SJSA1 (cell line): ENCODE data around the gene SAMD15. TPM values are rescaled to one million over a fixed set of nuclear protein-coding genes. Genes with fewer than 3 reads are reported as not detected.
"Not testable (repeated sequence)": the region's sequence is repeated elsewhere in the genome, so short reads cannot be mapped to it uniquely, and the experiment has no call there.

Source experiments
- DNase-seq, 2 experiments: peaks; one replicate each; pipeline ENCODE4 v3.0.0-alpha.2; 2015 to 2020; ENCODE audit warnings: low spot score in 2 of 2, low read depth in 1 of 2
- H3K27ac ChIP-seq: fragments of 250-450 bp; sonication (Bioruptor Pico); 2 replicates; pipeline ENCODE4 v1.5.1; 2020; ENCODE audit warnings: mild to moderate bottlenecking, moderate library complexity
- H3K27me3 ChIP-seq: fragments of 250-450 bp; sonication (Bioruptor Pico); replicated peaks from 2 replicates; pipeline ENCODE4 v1.5.1; 2020; ENCODE audit warnings: mild to moderate bottlenecking, moderate library complexity
- H3K36me3 ChIP-seq: fragments of 250-450 bp; sonication (Bioruptor Pico); 2 replicates; pipeline ENCODE4 v1.5.1; 2020; ENCODE audit warnings: mild to moderate bottlenecking
- H3K4me1 ChIP-seq: fragments of 250-450 bp; sonication (Bioruptor Pico); replicated peaks from 2 replicates; pipeline ENCODE4 v1.6.1; 2021; ENCODE audit warnings: mild to moderate bottlenecking
- H3K4me3 ChIP-seq: fragments of 250-450 bp; sonication (Bioruptor Pico); 2 replicates; pipeline ENCODE4 v1.5.1; 2020; ENCODE audit warnings: mild to moderate bottlenecking
- H3K9me3 ChIP-seq: fragments of 250-450 bp; sonication (Bioruptor Pico); replicated peaks from 2 replicates; pipeline ENCODE4 v1.5.1; 2020; ENCODE audit warnings: mild to moderate bottlenecking
- total RNA-seq: library from RNA; depleted of rRNA; stranded (reverse); fragments of >200 nt; shearing (Covaris generic); gene quantifications from 2 replicates; pipeline ENCODE4 v1.2.3, GENCODE V29; 2014; rRNA removed

SAMD15 gene
- total RNA-seq: 0.19 and 0.82 TPM in 2 replicates

DNA sequence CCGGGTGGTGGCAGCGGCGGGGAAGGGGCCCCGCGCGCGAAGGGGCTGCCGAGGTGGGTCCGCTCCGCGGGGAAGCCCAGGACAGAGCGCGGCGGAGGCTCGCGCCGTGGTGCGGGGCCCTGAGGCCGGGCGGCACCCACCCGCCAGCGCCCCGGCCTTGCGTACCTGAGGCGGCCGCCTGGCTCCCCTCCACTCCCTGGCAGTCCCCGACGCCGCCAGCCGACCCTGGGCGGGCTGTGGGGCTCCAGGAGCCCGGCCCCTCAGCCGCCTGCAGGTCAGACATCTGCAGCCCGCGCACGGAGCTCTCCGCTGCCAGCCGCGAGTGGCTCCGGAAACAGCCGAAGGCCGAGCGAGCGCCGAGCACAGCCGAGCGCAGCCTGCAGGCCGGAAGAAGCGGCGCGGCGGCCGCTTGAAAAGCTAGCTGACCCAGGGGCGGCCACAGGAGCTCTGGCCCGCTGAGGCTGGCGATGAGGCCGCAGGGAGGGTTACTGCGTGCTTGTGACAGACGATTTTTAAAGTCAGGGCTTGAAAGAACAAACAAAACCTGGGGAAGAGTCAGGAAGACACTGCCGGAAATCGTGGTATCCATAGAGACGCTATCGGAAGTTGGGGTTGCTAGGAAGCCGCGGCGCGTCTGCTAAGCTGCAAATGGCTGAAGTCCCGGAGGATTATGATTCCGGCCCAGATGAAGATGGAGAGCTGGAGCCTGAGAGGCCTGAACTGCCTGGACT is at the start of gene SAMD15, which contains the start of gene TMED8:
Gene SAMD15 (plus strand): TSS at position 609 of the 731 bp plus-strand sequence. CDS start 40 bp downstream, at position 649.
Gene TMED8 (minus strand): TSS at position 324 of the 731 bp plus-strand sequence. CDS start 41 bp downstream, at position 283.
- H3K27me3 ChIP-seq: no peaks in the 10 kb centered on the region
- DNase-seq: peak; percentile 76 to 87
- H3K27ac ChIP-seq: peak within 1 kb of the TSS; percentile 59
- peaks cover 15% of the 10 kb centered on the region; the same call in 1 of the 2 replicates for H3K4me1 ChIP-seq
- no peaks in the 10 kb centered on the region for H3K9me3 ChIP-seq
- H3K4me3 ChIP-seq: peak within 1 kb of the TSS; percentile 68
- peaks cover 3% of the 10 kb centered on the region; the same call in 1 of the 2 replicates for H3K36me3 ChIP-seq

DNA sequence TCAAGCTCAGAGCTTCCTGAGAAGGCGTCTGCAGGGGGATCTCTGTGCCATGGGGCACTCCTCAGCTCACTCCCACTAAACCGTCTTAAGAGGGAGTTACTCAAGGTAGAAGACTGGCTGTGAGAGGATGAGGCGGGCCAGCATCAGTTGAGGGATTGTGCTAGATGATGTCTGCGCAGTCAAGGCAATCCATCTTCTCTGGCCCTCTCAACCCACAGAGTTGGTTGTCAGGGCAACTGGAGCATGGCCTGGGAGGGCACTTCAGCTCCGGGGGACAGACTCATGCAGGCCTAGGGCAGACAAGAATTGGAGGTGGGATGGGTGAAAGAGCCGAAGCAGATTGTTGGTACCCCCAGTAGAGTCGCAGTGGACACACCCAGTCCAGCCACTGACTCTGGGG is 47.3 kb upstream of the SAMD15 start:
- DNase-seq: no peak
- H3K9me3 ChIP-seq: no peaks in the 10 kb centered on the region
- no peaks in the 10 kb centered on the region for H3K27me3 ChIP-seq
- no peaks in the 10 kb centered on the region for H3K36me3 ChIP-seq
- H3K4me1 ChIP-seq: no peaks in the 10 kb centered on the region
- H3K27ac ChIP-seq: no peak overlapping the region
- H3K4me3 ChIP-seq: no peak overlapping the region

DNA sequence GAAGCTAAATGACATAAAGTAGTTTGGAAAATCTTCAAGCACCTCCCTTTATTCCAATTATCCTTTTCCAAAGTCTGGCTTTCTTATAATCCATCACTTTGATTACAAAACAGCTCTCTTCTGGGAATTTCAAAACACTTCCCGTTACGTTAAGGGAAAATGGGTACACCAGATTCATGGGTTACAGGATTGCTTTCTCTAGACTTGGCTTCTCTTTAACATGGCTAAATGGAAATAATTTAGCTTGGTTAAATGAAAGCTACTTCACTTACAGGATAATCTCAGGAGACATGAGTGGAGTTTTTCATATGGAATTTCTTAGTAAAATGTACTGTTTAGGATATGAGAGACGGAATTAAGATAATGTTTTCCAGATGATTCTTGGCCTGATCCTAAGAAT is 41.6 kb upstream of the SAMD15 start:
- Histone ChIP-seq H3K9me3 (no peaks in the 10 kb centered on the region), H3K36me3 (no peaks in the 10 kb centered on the region), H3K27me3 (no peaks in the 10 kb centered on the region), H3K27ac (no peak overlapping the region), H3K4me3 (no peak overlapping the region), H3K4me1 (no peaks in the 10 kb centered on the region)
- no peak for DNase-seq

DNA sequence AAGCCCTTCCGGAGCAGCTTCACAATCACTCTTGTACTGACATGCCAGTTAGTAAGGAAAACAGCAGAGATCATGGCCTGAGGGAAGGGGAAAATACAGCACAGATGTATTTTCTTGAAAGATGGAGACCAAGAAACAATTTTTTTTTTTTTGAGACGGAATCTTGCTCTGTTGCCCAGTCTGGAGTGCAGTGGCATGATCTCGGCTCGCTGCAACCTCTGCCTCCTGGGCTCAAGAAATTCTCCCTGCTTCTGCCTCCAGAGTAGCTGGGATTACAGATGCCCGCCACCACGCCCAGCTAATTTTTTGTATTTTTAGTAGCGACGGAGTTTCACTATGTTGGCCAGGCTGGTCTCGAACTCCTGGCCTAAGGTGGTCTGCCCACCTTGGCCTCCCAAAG is 39.9 kb upstream of the SAMD15 start:
- not testable (repeated sequence) for H3K27me3 ChIP-seq, H3K36me3 ChIP-seq, H3K27ac ChIP-seq, H3K9me3 ChIP-seq, H3K4me1 ChIP-seq, H3K4me3 ChIP-seq, DNase-seq

DNA sequence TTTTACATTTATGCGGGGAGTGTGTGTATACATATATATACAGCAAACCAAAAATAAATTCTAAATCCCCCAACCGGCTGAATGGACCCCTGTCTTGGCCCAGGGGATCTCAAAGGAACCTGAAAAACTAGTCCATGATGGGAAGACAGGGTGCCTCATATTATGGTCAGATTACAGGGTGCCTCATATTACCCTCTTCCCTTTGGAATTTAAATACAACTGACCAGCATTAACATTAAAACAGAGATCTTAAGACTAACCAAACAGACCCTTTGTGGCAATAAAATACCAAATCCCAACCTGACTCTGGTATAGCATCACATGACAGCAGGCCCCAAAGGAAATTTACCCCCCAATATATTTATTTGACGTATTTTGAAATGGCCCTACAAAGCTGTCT is 39.3 kb upstream of the SAMD15 start:
- Histone ChIP-seq H3K4me1 (no peaks in the 10 kb centered on the region), H3K27ac (no peak overlapping the region), H3K4me3 (no peak overlapping the region), H3K9me3 (no peaks in the 10 kb centered on the region), H3K36me3 (no peaks in the 10 kb centered on the region), H3K27me3 (no peaks in the 10 kb centered on the region)
- DNase-seq: no peak

- no peak for DNase-seq
- H3K27me3 ChIP-seq: no peaks in the 10 kb centered on the region
- no peaks in the 10 kb centered on the region for H3K9me3 ChIP-seq
- no peaks in the 10 kb centered on the region for H3K4me1 ChIP-seq
- H3K36me3 ChIP-seq: no peaks in the 10 kb centered on the region
- H3K4me3 ChIP-seq: no peak overlapping the region
- H3K27ac ChIP-seq: no peak overlapping the region
Observed at GRCh38 chr14:77338302-77338701, 38.9 kb upstream of the SAMD15 start.

GRCh38 chr14:77339407-77339806 is 37.8 kb upstream of the SAMD15 start:
- DNase-seq: no peak
- no peak overlapping the region for H3K4me3 ChIP-seq
- H3K27ac ChIP-seq: no peak overlapping the region
- no peaks in the 10 kb centered on the region for H3K36me3 ChIP-seq
- no peaks in the 10 kb centered on the region for H3K4me1 ChIP-seq
- H3K9me3 ChIP-seq: no peaks in the 10 kb centered on the region
- H3K27me3 ChIP-seq: no peaks in the 10 kb centered on the region

- no peak overlapping the region for H3K27ac ChIP-seq
- H3K9me3 ChIP-seq: no peaks in the 10 kb centered on the region
- no peaks in the 10 kb centered on the region for H3K4me1 ChIP-seq
- no peaks in the 10 kb centered on the region for H3K36me3 ChIP-seq
- no peak for DNase-seq
- H3K27me3 ChIP-seq: no peaks in the 10 kb centered on the region
- no peak overlapping the region for H3K4me3 ChIP-seq
Observed at GRCh38 chr14:77340389-77340788, 36.8 kb upstream of the SAMD15 start.

DNA sequence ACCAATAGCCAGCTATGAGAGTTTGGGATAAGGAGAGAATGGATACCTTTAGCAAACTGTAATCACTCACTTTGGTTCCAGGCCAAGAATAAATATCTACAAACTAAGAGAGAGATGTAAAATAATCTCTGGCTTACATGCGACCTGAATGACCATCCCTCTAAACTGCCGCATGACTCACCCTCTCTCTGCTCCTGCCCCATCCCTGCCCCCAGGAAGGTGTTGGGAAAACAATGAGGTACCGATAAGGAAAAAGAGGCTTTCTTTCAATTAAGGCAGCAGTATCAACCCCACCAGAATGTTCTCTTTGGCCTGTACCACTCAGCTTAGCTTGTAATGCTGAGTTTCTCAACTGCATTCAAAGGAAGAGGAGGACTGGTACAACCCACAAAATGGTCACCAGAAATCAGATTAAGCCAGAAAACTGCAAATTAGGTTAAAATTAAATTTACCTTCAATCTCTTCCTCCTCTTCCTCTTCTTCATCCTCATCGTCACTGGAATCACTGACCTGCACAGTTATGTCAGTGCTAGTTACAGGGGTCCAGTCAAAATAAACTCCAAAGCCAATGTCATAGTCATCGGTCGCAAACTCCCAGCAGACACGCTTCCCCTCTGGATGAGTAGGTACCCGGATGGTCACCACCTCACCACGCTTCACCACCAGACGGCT is 34.3 kb upstream of the SAMD15 start:
- no peaks in the 10 kb centered on the region for H3K4me1 ChIP-seq
- H3K36me3 ChIP-seq: no peaks in the 10 kb centered on the region
- no peaks in the 10 kb centered on the region for H3K9me3 ChIP-seq
- no peaks in the 10 kb centered on the region for H3K27me3 ChIP-seq
- H3K4me3 ChIP-seq: no peak overlapping the region
- DNase-seq: no peak
- no peak overlapping the region for H3K27ac ChIP-seq

DNA sequence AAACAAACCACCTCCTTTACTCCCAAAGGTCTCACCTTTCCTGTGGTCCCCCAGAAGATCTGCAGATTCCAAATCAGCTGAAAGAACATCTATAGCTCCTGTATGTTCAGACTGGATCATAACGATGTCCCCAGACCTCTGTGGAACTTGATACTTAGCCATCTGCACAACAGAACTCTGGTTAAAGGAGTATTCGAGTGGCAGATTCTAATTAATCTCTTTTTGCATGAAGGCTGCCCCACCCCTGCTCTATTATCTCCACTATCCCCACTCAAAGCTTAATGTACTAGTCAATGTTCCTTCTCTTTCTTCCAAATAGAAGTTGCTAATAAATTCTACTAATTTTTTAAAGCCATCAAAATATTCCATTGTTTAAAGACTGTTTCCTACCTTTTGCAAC is 33.5 kb upstream of the SAMD15 start:
- H3K27ac ChIP-seq: no peak overlapping the region
- no peaks in the 10 kb centered on the region for H3K4me1 ChIP-seq
- no peak for DNase-seq
- H3K4me3 ChIP-seq: no peak overlapping the region
- H3K36me3 ChIP-seq: no peaks in the 10 kb centered on the region
- no peaks in the 10 kb centered on the region for H3K9me3 ChIP-seq
- H3K27me3 ChIP-seq: no peaks in the 10 kb centered on the region

DNA sequence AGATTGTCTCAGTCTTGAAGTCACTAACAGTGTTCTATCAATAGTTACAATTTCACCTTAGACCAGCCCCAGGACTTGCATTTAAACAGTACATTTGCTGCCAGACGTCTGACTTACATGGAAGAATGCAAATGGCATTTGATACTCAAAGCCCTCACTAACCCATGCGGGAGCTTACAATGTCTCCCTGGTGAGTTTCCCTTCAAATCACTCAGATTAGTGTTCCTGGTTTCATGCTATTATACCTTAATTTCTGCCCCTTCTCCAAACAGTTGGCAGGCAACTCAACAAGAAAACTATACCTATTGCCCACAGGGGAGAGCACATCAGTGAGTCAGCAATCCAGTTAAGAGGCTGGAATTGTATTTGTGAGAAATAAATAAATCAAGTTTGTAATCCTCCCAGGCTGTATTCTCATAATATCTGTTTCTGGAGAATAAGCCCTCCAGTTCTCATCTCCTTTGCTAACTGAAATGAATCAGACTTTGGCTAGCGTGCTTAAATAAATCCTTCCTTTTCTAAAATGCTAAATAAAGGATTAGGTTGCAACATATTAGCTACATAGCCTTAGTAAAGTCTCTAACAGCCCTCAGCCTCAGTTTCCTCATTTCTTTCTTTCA is 32.7 kb upstream of the SAMD15 start:
- no peaks in the 10 kb centered on the region for H3K27me3 ChIP-seq
- H3K4me3 ChIP-seq: no peak overlapping the region
- H3K9me3 ChIP-seq: no peaks in the 10 kb centered on the region
- no peaks in the 10 kb centered on the region for H3K4me1 ChIP-seq
- H3K36me3 ChIP-seq: no peaks in the 10 kb centered on the region
- DNase-seq: no peak
- no peak overlapping the region for H3K27ac ChIP-seq

- no peaks in the 10 kb centered on the region for H3K4me1 ChIP-seq
- no peaks in the 10 kb centered on the region for H3K9me3 ChIP-seq
- DNase-seq: no peak
- no peak overlapping the region for H3K4me3 ChIP-seq
- no peak overlapping the region for H3K27ac ChIP-seq
- H3K36me3 ChIP-seq: no peaks in the 10 kb centered on the region
- no peaks in the 10 kb centered on the region for H3K27me3 ChIP-seq
Observed at GRCh38 chr14:77346495-77346894, 30.7 kb upstream of the SAMD15 start.

DNA sequence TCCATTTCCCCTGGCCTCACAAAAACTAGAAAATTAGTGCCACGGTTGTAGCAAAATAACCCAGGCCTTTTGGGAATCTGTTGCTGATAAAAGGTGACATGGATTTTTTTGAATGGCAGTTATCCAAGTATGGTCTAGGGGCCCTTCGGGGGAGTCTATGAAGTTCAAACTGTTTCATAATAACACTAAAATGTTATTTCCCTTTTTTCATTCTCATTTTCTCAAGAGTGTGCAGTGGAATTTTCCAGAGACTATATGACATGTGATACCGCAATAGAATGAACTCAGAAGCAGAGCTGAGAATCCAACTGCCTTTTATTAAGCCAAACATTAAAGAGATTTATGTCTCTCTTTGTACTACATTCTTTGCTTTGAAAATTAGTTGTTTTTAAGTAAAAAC is 29.4 kb upstream of the SAMD15 start:
- Histone ChIP-seq H3K9me3 (no peaks in the 10 kb centered on the region), H3K36me3 (no peaks in the 10 kb centered on the region), H3K27me3 (no peaks in the 10 kb centered on the region), H3K4me1 (no peaks in the 10 kb centered on the region), H3K27ac (no peak overlapping the region), H3K4me3 (no peak overlapping the region)
- DNase-seq: no peak

DNA sequence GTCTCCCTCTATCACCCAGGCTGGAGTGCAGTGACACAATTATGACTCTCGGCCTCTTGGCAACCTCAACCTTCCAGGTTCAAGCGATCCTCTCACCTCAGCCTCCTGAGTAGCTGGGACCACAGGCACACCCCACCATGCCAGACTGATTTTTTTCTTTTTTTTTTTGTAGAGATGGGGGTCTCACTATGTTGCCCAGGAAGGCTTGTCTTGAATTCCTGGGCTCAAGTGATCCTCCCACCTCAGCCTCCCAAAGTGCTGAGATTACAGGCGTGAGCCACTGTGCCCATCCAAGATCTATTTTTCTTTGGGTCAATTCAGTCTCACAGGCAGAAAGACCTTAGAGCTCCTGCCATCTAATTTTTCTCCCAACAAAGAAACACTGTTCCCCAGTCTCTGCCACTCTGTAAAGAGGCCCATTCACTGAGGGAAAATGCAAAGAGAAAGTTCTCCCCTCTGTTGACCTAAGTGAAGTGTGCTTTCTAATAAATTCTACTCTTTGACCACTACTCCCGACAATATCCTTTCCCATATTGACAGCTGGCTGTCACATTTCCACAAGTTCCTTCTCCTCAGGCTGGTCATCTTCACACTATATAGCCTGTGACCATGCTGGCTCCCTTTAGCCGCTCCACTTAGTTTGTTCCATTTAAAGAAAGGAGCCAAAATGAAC is 23.6 kb upstream of the SAMD15 start:
- Histone ChIP-seq H3K4me3 (no peak overlapping the region), H3K27ac (no peak overlapping the region), H3K36me3 (no peaks in the 10 kb centered on the region), H3K9me3 (no peaks in the 10 kb centered on the region), H3K4me1 (no peaks in the 10 kb centered on the region), H3K27me3 (no peaks in the 10 kb centered on the region)
- no peak for DNase-seq
